ENCODE measurements around the gene NINJ2. TPM values are rescaled to one million over a fixed set of nuclear protein-coding genes. Genes with fewer than 3 reads are reported as not detected.

The NINJ2 gene
- total RNA-seq, 1 donor from 2014 or later: 2.7 TPM

DNA sequence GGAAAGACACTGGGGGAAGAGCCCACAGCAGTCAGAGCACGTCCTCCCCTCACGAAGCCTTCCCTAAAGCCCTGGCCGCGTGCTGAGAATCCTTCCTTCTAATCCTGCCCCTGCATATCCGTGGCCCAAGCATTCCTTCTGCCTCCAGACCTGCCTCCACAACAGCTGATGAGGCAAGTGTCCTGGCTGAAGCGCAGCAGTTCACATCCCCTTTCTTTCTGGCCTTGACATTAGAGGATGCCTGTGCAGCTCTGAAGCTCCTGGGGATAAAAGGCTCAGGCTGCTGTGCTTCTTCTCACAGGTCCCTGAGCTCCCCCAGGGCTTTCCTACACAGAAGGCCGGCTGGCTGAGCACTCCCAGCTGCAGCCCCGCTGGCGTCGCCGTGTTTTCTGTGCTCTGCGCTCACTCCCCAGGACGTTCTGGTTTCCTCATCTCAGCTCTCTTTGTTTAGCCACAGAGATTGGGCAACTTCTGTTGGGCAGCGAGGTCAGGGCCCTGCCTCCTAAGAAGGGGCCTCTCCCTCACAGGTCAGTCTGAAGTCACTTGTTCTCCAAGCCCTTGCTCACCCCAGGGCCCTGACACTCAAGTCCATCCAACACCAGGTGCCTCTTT, 45.8 kb downstream of the NINJ2 start:
- no peak for DNase-seq (ENCODE audit: extremely low read depth, low read depth, low spot score)

DNA sequence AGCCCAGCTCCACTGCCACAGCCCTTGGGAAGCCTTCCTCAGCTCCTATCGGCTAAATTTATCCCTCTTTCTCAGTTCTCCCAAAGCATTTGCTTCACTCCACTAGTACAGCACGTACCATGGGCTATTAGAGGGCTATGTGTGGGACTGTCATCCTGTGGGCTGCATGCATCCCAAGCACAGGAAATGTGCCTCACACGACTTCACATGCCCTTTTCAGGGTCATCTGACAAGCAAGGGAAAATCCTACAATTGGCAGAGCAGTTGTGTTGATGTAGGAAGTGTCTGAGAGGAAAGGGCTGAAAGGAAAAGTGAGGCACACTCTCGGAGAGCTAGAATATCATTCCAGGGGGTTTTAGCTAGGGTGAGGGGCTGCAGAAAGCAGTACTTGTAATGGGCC, 47.6 kb downstream of the NINJ2 start:
- no peak for DNase-seq (ENCODE audit: extremely low read depth, low read depth, low spot score)

DNA sequence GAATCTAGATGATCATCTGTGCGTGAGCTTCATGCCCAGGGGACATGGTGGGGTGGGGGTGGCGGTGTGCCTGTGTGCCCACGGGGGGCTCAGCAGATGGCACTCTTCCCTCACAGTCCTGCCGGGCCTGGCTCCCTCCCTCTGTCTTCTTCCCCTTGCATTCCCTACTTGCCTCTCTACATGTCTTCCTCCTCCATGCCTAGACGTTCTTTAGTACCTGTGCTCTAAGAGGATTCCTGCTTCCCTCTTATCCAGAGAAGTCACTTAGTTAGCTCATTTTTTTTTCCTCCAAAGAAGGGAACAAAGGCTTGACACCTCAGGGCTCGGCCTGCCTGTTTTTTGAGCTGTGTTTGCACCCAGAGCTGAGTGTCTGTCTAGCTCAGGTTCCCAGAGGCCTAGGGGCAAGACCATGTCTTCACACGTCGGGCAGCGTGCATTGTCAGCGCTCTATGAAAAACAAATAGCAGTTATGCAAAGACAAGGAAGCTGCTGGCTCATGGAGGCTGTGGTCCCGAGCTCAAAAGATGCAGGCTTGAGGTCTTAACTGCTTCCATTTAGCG, 48.8 kb downstream of the NINJ2 start:
- DNase-seq (ENCODE audit: extremely low read depth, low read depth, low spot score): no peak

DNA sequence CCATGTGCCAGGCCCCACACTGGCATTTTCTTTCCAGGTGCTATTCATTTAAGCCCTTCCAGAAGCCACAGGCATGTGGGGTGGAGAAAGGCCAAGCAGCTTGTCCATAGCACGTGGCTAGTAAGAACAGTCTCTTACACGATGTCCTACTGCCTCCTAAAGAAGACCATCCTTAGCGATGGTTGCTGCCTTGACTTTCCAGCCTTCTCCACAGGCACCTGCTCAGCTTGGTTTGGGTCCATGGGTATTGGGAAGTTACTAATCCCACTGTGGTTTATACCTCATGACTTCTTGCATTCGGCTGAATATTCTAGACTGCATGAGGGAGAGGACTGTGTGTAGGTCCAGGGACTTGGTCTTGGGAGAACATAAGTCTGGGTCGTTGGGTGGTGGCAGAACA, 49.2 kb downstream of the NINJ2 start:
- no peak for DNase-seq (ENCODE audit: extremely low read depth, low read depth, low spot score)

DNA sequence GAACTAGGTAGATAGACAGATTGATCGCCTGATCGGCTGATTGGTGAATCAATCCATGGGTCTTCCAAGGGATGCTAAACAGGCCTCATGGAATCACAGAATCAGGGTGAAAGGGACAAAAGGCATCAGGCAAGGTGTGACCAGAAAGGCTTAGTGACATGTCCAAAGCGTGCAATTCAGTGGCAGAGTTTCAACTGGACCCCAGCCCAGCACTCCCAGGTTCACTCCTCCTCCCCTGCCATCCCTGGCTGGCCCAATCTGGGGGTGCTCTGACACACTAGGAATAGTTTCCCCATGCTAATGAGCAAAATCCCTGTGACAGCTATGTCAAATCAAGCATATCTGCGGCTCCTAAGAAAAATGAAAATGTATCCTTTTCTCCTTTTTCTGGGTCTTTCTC, 50.4 kb downstream of the NINJ2 start:
- no peak for DNase-seq (ENCODE audit: extremely low read depth, low read depth, low spot score)

DNA sequence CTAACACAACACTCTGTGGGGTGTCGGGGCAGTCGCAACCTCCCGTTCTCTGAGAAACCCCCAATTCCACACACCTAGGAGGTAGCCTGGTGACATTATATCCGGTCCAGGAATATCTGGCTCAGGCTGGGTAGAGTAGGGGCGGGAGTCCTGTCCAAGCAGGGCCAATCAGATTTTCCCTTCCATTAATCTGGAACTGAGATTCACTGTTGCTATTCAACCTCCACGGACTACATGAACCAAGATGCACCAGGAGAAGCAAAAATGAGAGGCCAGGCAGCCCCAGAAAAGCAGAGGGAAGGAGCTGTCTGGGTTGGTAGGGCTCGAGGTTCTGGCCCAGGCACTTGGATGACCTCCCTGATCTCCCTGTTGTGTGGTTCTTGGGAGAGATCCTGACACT, 51.0 kb downstream of the NINJ2 start:
- DNase-seq (ENCODE audit: extremely low read depth, low read depth, low spot score): no peak

DNA sequence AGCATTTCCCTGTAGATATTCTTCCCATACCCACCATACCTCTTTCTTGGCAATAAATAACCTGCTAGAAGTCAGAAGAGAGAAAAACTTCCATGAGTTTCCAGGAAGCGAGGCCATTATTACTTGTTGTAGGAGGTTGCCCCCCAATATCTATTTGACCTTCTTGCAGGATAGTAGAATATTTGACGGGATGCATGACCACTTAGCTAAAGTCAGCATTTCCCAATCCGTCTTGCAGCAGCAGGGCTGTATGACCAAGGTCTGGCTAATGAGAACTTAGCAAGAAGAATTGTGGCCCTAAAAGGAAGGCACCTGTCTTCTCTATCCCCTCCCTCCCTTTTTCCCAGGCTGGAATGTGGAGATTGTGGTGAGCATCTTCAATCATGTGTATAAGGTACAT, 51.5 kb downstream of the NINJ2 start:
- no peak for DNase-seq (ENCODE audit: extremely low read depth, low read depth, low spot score)

DNA sequence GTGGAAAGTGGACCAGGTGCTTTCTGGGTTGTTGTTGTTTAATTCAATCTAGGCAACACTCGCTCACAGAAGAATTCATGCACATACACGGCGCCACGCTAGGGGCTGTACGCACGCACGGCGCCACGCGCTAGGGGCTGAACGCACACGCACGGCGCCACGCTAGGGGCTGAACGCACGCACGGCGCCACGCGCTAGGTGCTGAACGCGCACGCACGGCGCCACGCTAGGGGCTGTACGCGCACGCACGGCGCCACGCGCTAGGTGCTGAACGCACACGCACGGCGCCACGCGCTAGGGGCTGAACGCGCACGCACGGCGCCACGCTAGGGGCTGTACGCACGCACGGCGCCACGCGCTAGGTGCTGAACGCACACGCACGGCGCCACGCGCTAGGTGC, 54.3 kb downstream of the NINJ2 start:
- no peak for DNase-seq (ENCODE audit: extremely low read depth, low read depth, low spot score)

DNA sequence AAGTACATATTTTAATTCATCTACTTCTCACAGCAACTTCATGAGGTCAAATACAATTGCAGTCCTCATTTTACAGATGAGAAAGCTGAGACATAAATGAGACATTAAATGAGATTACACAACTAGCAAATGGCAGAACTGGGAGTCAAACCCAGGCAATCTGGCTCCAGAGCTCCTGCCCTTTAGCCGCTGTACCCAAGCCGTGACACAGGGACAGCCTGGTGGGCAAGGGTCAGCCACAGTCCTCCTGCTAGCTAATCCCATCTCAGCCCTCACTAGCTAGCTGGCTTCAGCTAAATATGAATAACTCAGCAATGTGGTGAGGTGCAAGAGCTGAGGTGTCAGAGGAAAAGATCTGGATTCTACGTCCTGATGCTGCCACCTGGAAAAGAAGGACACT, 54.8 kb downstream of the NINJ2 start:
- no peak for DNase-seq (ENCODE audit: extremely low read depth, low read depth, low spot score)

DNA sequence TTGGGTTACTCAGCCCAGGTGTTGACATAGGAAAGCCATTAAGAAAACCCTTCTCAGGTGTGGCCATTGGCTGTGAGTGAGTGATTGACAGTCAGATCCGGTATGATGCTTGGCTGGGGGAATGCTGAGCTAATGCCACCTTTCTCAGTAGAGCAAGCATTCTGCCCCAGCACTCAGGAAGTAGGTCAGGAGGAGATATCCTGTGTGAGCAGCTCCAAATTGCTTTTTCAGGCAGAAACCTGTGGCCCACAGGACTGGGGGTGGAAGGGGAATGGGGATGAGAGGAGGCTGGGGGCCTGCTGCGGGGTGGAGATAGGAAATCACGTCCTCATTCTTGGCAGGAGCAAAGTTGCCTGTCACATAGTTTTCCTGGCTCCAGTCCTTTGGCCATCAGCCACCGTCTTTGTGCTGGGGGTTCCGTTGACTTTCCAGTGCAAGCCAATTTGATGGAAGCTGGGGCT, 55.7 kb downstream of the NINJ2 start:
- no peak for DNase-seq (ENCODE audit: extremely low read depth, low read depth, low spot score)

DNA sequence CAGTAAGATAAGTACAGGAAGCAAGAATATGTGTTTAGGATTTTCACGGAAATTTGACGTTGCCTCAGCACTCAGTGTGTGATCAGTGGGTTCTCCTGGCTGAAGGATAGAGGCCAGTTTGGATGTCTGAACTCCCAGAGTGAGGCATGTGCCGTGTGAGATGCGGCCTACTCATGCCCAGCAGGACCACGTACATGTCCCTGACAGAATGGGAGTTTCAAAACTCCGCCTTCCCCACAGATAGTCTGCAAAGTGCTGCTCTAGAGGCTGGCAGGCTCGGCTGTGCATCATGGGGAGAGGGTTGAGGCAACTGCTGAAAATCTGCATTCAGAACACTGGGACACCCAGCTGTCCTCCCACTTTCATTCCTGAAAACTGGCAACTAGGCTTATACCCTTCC, 58.3 kb downstream of the NINJ2 start:
- no peak for DNase-seq (ENCODE audit: extremely low read depth, low read depth, low spot score)

DNA sequence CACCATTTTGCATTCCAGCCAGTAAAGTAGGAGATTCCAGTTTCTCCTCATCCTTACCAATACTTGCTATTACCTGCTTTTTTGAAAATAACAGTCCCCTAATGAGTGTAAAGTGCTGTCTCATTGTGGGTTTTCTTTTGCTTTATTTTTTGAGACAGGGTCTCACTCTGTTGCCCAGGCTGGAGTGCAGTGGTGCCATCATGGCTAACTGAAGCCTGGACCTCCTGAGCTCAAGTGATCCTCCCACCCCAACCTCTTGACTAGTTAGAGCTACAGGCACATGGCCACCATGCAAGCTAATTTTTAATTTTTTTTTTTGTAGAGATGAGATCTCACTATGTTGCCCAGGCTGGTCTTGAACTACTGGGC, 60.6 kb downstream of the NINJ2 start:
- no peak for DNase-seq (ENCODE audit: extremely low read depth, low read depth, low spot score)

DNA sequence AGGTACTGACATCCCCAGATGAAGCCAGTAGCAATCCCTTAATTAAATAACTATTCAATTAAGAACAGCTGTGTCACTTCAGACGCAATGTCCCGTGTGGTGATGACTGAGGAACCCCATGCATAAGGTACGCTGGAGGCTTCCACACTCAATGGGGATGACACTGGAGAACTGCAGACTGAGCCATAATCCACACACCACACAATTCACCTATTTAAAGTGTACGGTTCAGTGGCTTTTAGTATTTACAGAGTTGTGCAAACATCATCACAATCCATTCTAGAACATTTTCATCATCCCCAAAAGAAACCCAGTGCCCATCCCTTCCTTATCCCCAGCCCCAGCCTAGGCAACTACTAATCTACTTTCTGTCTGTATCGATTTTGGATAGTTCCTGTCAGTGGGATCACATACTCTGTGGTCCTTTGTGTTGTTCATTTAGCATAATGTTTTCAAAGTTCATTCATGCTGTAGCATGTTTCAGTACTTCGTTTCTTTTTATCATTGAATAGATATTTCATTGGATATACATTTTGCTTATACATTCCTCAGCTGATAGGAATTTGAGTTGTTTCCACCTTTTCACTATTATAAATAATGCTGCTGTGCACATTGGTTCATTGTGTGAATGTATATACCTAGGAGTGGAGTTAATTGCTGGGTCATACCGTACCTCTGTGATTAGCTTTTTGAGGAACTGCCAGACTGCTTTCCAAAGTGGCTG, 61.1 kb downstream of the NINJ2 start:
- DNase-seq (ENCODE audit: extremely low read depth, low read depth, low spot score): no peak

DNA sequence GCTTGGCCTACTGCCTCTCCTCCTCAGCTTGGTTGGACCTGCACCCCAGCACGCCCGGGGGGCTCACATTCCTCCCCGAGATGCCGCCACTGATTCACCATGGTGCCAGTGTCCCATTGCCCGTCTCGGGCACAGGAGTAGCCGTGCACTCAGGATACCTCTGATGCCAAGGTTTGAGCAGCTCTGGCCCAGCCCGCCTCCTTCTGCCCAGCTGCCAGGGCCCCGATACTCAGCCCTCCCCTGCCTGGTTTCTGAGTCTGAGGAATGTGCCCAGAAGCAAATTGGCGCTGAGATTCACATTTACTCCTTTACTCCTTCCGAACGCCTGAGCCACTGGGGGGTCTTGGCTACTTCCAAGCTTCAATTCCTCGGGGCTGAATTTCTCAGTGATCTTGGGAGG, 63.5 kb downstream of the NINJ2 start:
- no peak for DNase-seq (ENCODE audit: extremely low read depth, low read depth, low spot score)

DNA sequence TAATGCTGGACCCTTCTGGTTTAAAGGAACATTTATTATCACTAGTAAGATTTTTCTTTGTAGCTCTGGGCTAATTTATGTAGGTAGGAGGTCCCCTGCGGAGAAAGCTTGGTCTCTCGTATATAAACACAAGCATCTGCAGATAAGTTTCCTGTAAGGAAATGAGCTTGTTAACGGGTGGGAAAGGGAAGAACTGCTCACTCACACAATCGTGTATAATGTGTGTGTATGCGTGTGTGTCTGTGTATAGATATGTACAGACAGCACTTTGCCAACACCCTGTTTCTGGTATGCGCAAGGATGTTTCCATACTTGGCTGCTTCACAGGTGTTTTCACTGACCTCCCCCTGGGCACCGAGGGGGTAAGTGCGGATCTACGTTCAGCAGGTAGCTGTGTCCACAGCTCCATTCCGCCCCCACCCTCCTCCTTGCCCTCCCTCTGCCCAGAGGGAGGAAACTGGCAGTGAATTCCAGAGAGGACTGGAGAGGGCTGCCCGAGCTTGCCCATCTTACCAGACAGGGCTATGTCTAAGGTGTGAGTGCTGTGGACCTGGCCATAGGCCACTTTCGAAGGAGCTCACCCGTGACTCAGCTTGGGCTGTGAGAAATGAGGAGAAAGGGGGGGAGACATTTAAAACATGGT, 65.2 kb downstream of the NINJ2 start:
- no peak for DNase-seq (ENCODE audit: extremely low read depth, low read depth, low spot score)

DNA sequence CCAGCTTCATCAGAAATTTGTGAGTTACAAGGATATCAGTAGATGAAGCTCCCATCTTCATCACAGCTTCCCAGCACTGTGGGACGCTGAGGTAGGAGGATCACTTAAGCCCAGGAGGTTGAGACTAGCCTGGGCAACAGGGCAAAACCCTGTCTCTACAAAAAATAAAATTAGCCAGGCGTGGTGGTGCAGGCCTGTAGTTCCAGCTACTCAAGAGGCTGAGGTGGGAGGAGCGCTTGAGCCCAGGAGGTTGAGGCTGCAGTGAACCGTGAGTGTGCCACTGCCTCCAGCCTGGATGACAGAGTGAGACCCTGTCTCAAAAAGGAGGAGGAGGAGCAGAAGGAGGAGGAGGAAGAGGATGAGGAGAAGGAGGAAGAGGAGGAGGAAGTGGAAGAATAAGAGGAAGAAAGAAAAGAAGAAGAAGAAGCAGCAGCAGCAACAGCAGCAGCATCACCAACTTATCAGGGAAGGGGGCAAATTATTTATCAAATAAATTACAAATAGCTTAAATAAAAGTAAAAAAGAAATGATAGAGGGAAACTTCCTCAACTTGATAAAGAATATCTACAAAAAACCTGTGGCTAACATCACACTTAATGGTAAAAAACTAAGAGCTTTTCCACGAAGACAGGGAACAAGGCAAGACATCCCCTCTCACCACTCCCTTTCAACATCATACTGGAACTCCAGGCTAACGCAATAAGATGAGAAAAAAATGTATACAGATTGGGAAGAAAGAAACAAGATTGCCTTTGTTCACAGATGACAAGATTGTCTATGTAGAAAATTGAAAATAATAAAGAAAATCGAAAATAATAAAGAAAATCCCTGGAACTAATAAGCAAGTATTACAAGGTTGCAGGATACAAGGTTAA, 69.6 kb downstream of the NINJ2 start:
- no peak for DNase-seq (ENCODE audit: extremely low read depth, low read depth, low spot score)

DNA sequence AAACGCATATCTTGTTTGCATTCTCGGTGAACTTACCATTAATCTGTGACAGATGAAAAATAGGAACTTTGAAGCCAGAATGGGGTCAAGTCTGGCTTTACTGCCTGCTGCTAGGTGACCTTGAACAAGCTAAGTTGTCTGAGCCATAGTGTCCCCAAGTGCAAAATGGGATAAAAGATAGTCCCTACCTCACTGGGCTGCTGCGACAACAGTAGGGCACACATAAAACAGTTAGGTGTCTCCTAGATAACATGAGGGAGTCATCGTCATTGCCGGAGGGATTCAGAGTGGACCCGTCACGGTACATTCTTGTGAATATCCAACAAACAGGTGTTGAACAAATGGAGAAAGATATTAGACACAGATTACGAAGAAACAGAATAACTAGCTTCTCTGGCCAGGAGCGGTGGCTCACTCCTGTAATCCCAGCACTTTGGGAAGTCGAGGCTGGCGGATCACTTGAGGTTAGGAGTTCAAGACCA, 71.2 kb downstream of the NINJ2 start:
- DNase-seq (ENCODE audit: extremely low read depth, low read depth, low spot score): no peak

DNA sequence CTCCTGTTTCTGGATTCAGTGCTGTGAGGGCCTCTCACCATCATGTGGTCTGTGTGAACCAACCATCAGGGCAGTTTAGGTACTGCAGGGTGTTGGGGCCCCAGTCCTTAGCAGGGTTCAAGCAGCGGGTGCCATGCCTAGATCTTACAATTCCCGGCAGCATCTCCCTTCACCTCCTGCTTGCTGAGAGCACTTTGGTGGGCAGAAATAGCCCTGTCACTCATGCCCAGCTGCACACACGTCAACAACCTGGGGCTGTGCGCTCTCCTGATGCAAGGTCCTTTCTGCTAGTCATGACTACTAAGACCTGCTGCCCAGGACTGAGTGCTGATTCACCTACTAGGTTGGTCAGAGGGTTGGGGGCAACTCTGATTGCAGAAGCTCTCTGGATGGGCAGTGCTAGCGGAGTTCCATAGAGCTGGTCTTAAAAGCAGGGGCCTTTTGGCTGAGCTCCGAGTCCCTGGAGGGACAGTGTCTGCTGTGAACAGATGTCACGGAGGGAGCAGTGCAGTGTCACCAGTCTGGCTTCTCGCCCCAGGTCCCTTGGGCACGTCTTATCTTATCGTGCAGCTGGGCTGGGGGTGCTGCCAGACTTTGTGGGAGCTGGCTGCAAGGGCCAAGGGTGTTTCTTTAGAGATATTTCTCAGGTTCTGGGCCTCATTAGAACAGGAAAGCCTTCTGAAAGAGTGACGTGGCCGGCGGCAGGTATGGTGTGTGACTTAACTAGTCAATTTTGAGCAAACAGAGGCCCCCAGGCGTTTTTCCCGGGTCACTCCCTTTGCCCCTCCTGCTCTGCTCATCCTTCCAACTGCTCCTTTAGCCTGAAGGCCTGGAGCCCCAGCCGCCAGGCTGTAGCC, 71.8 kb downstream of the NINJ2 start:
- no peak for DNase-seq (ENCODE audit: extremely low read depth, low read depth, low spot score)

DNA sequence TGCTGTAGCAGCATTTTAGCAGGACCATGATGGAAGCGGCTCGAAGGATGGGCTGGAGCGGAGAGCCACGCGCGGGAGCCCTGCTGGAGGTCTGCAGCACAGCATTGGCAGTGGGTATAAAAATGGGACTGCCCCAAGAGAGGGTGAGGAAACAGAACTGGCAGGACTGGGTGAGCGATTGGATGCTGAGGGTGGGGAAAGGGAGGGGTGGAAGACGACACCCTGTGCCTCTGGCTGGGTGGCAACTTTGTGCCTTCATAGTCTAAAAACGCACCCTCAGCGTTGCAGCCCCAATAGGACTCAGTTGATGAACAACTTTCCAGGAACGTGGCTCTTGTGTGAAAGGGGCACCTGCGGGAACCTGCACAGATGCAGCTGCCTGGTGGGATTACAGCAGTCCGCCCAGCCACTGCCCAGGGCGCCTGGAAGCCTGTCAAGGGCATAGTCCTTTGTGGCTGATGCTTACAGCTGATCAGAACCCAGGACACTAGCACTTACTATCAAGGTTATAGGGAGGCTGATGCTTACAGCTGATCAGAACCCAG, 73.0 kb downstream of the NINJ2 start:
- no peak for DNase-seq (ENCODE audit: extremely low read depth, low read depth, low spot score)

DNA sequence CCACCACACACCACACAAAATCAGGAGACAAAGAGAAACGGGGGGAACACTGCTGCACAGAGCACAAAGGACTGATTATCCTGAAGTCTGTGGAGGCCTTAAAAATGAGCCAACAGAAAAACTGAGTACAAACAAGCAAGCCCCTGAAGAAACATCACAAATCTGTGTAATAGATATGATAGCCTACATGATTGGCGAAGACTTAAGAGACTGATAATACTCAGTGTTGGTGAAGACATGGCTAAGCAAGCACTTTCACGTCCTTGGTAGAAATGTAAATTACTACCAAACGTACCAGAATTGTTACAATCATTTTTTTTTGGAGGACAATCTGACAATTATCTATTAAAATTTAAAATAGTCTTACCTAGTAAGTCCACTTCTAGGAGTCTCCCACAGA, 74.6 kb downstream of the NINJ2 start:
- DNase-seq (ENCODE audit: extremely low read depth, low read depth, low spot score): no peak

Measured in glomerular endothelial cell (primary cell).